ENCODE measurements around the gene EYA2. TPM values are rescaled to one million over a fixed set of nuclear protein-coding genes. Genes with fewer than 3 reads are reported as not detected.

EYA2 gene
- total RNA-seq, 1 donor from 2014 or later: 1.3 TPM

GRCh38 chr20:47013606-47014005 lies 119.0 kb downstream of the EYA2 start:
- H3K27ac Mint-ChIP-seq (ENCODE audit: unreplicated experiment): no peak overlapping the region
- TF ChIP-seq CTCF (conservative IDR thresholded peaks at IDR 0.05): no peak
- no peak for DNase-seq (ENCODE audit: low read depth, low spot score)
- H3K9me3 Mint-ChIP-seq: no peaks in the 10 kb centered on the region
- no peaks in the 10 kb centered on the region for H3K4me1 Mint-ChIP-seq
- peaks cover 34% of the 10 kb centered on the region for H3K27me3 Mint-ChIP-seq (ENCODE audit: low read depth)
- H3K36me3 Mint-ChIP-seq (ENCODE audit: low read depth): no peaks in the 10 kb centered on the region
- no peak overlapping the region for H3K4me3 Mint-ChIP-seq

- no peaks in the 10 kb centered on the region for H3K9me3 Mint-ChIP-seq
- H3K27ac Mint-ChIP-seq (ENCODE audit: unreplicated experiment): no peak overlapping the region
- H3K27me3 Mint-ChIP-seq (ENCODE audit: low read depth): peaks cover 37% of the 10 kb centered on the region
- H3K4me1 Mint-ChIP-seq: no peaks in the 10 kb centered on the region
- H3K36me3 Mint-ChIP-seq (ENCODE audit: low read depth): no peaks in the 10 kb centered on the region
- no peak for TF ChIP-seq CTCF (conservative IDR thresholded peaks at IDR 0.05)
- no peak for DNase-seq (ENCODE audit: low read depth, low spot score)
- H3K4me3 Mint-ChIP-seq: no peak overlapping the region
Measured at GRCh38 chr20:47016068-47016664, 121.5 kb downstream of the EYA2 start.

- peaks cover 34% of the 10 kb centered on the region for H3K27me3 Mint-ChIP-seq (ENCODE audit: low read depth)
- no peaks in the 10 kb centered on the region for H3K36me3 Mint-ChIP-seq (ENCODE audit: low read depth)
- TF ChIP-seq CTCF (conservative IDR thresholded peaks at IDR 0.05): no peak
- no peak for DNase-seq (ENCODE audit: low read depth, low spot score)
- H3K9me3 Mint-ChIP-seq: no peaks in the 10 kb centered on the region
- H3K27ac Mint-ChIP-seq (ENCODE audit: unreplicated experiment): no peak overlapping the region
- H3K4me3 Mint-ChIP-seq: no peak overlapping the region
- no peaks in the 10 kb centered on the region for H3K4me1 Mint-ChIP-seq
Measured at GRCh38 chr20:47018381-47018780, 123.7 kb downstream of the EYA2 start.

- no peaks in the 10 kb centered on the region for H3K36me3 Mint-ChIP-seq (ENCODE audit: low read depth)
- TF ChIP-seq CTCF (conservative IDR thresholded peaks at IDR 0.05): no peak
- no peak for DNase-seq (ENCODE audit: low read depth, low spot score)
- H3K4me3 Mint-ChIP-seq: no peak overlapping the region
- H3K9me3 Mint-ChIP-seq: no peaks in the 10 kb centered on the region
- H3K4me1 Mint-ChIP-seq: no peaks in the 10 kb centered on the region
- no peak overlapping the region for H3K27ac Mint-ChIP-seq (ENCODE audit: unreplicated experiment)
- peaks cover 38% of the 10 kb centered on the region for H3K27me3 Mint-ChIP-seq (ENCODE audit: low read depth)
Measured at GRCh38 chr20:47019121-47019824, 124.6 kb downstream of the EYA2 start.

GRCh38 chr20:47020231-47020630 lies 125.6 kb downstream of the EYA2 start:
- Mint-ChIP-seq H3K27ac (ENCODE audit: unreplicated experiment) (no peak overlapping the region), H3K9me3 (no peaks in the 10 kb centered on the region), H3K4me1 (no peaks in the 10 kb centered on the region), H3K27me3 (ENCODE audit: low read depth) (peaks cover 41% of the 10 kb centered on the region), H3K4me3 (no peak overlapping the region), H3K36me3 (ENCODE audit: low read depth) (no peaks in the 10 kb centered on the region)
- TF ChIP-seq CTCF (conservative IDR thresholded peaks at IDR 0.05): no peak
- DNase-seq (ENCODE audit: low read depth, low spot score): no peak

All from neural crest cell (in vitro differentiated cells).